Spleen (tissue), 7 donors: ENCODE results near the gene PIK3CB.

ENCODE experiments used
- POLR2A ChIP-seq, 3 donors: fragments of 450-650 bp; IDR thresholded peaks; one replicate each; pipeline ENCODE4 v1.5.1; 2017; ENCODE audit warnings: antibody characterized with exemption in 3 of 3, mild to moderate bottlenecking in 1 of 3
- POLR2AphosphoS5 ChIP-seq, 3 donors: sonication (generic); formaldehyde crosslinking; IDR thresholded peaks; one replicate each; pipeline ENCODE4 v1.5.1; 2017; ENCODE audit warnings: antibody characterized with exemption in 3 of 3
- TF ChIP-seq, protein P1 (sequence below), 11 experiments: fragments of 200-600 bp in 7 of 11; fragments of 450-650 bp in 4 of 11; sonication (generic) in 4 of 11; IDR thresholded peaks in 8 of 11; conservative IDR thresholded peaks in 3 of 11; 1 replicate in 7 of 11; 2 replicates in 4 of 11; pipeline versions ENCODE4 v1.4.0 to v1.8.0; 2016 to 2021; ENCODE audit warnings: antibody characterized with exemption in 11 of 11, inconsistent platforms in 4 of 11, mild to moderate bottlenecking in 1 of 11
- donor health status: DM: no; HTN: no; CAD: no; lungs with moderate emphysema.
- donor health status: DM: no; HTN: no; CAD: no.
- donor health status: DM: no; HTN: no; CAD: no.

DNA sequence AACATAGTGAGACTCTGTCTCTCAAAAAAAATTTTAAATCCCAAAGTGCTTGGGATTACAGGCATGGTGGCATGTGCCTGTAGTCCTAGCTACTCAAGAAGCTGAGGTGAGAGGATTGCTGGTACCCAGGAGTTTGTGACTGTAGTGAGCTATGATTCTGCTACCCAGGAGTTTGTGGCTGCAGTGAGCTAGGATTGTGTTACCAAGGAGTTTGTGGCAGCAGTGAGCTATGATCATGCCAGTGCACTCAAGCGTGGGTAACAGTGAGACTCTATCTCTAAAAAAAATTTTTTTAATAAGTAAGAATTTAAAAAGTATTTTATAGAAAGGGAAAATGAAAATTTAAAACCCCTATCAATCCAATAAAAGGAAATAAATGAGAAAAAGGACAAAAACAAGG, 156.6 kb downstream of the PIK3CB start:
- TF ChIP-seq, protein P1, sequence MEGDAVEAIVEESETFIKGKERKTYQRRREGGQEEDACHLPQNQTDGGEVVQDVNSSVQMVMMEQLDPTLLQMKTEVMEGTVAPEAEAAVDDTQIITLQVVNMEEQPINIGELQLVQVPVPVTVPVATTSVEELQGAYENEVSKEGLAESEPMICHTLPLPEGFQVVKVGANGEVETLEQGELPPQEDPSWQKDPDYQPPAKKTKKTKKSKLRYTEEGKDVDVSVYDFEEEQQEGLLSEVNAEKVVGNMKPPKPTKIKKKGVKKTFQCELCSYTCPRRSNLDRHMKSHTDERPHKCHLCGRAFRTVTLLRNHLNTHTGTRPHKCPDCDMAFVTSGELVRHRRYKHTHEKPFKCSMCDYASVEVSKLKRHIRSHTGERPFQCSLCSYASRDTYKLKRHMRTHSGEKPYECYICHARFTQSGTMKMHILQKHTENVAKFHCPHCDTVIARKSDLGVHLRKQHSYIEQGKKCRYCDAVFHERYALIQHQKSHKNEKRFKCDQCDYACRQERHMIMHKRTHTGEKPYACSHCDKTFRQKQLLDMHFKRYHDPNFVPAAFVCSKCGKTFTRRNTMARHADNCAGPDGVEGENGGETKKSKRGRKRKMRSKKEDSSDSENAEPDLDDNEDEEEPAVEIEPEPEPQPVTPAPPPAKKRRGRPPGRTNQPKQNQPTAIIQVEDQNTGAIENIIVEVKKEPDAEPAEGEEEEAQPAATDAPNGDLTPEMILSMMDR (IDR thresholded peaks at IDR 0.05 in 8 of 11, conservative IDR thresholded peaks at IDR 0.05 in 3 of 11) = no peak
- TF ChIP-seq POLR2A (IDR thresholded peaks at IDR 0.05) (no peak), POLR2AphosphoS5 (IDR thresholded peaks at IDR 0.05) (no peak)
